GM18873 (cell line): Measurements from ENCODE around the gene CTDP1.

ENCODE experiments used
- ATAC-seq: cut with Tn5 transposase; IDR thresholded peaks from one replicate; pipeline ENCODE4 v1.9.1; 2021; ENCODE audit warnings: mild to moderate bottlenecking, moderate library complexity, moderate number of reproducible peaks; ENCODE audit not compliant: unreplicated experiment, low FRiP score

Gene CTDP1

GRCh38 chr18:79697178-79697577, 17.6 kb downstream of the CTDP1 start:
- no peak for ATAC-seq

- ATAC-seq: no peak
Observed at GRCh38 chr18:79697976-79698375, 18.4 kb downstream of the CTDP1 start.

GRCh38 chr18:79698668-79699335, 19.2 kb downstream of the CTDP1 start:
- ATAC-seq: no peak

GRCh38 chr18:79699653-79700052, 20.1 kb downstream of the CTDP1 start:
- no peak for ATAC-seq

GRCh38 chr18:79702906-79703305, 23.3 kb downstream of the CTDP1 start:
- no peak for ATAC-seq

- no peak for ATAC-seq
Observed at GRCh38 chr18:79704631-79705030, 25.0 kb downstream of the CTDP1 start.

GRCh38 chr18:79705272-79705671, 25.7 kb downstream of the CTDP1 start:
- ATAC-seq: no peak

- no peak for ATAC-seq
Observed at GRCh38 chr18:79706006-79706405, 26.4 kb downstream of the CTDP1 start.

GRCh38 chr18:79706658-79707057, 27.1 kb downstream of the CTDP1 start:
- no peak for ATAC-seq

GRCh38 chr18:79707239-79707638, 27.6 kb downstream of the CTDP1 start:
- ATAC-seq: no peak

GRCh38 chr18:79707671-79708070, 28.1 kb downstream of the CTDP1 start:
- no peak for ATAC-seq

- no peak for ATAC-seq
Observed at GRCh38 chr18:79708412-79708811, 28.8 kb downstream of the CTDP1 start.

GRCh38 chr18:79712206-79712857, 32.7 kb downstream of the CTDP1 start:
- no peak for ATAC-seq

GRCh38 chr18:79713341-79713740, 33.7 kb downstream of the CTDP1 start:
- no peak for ATAC-seq

- ATAC-seq: no peak
Observed at GRCh38 chr18:79714531-79715240, 35.1 kb downstream of the CTDP1 start.

GRCh38 chr18:79715280-79715679, 35.7 kb downstream of the CTDP1 start:
- ATAC-seq: no peak

- no peak for ATAC-seq
Observed at GRCh38 chr18:79717059-79717458, 37.5 kb downstream of the CTDP1 start.

- ATAC-seq: no peak
Observed at GRCh38 chr18:79717555-79718074, 38.0 kb downstream of the CTDP1 start.

GRCh38 chr18:79718126-79718525, 38.5 kb downstream of the CTDP1 start:
- no peak for ATAC-seq

- no peak for ATAC-seq
Observed at GRCh38 chr18:79718878-79719477, 39.4 kb downstream of the CTDP1 start.
